ENCODE results near the gene ERI3.

The ERI3 gene

GRCh38 chr1:44359234-44359935 lies 4.3 kb upstream of the ERI3 start:
- TF ChIP-seq CTCF (IDR thresholded peaks at IDR 0.05; ENCODE audit: poor library complexity, severe bottlenecking) = no peak
- no peak for ATAC-seq (ENCODE audit: low read depth)
- H3K4me3 ChIP-seq (ENCODE audit: severe bottlenecking) = no peak overlapping the region
- H3K4me1 ChIP-seq (ENCODE audit: insufficient read depth, poor library complexity, severe bottlenecking) = peaks cover under 1% of the 10 kb centered on the region
- H3K36me3 ChIP-seq (ENCODE audit: low read depth) = no peaks in the 10 kb centered on the region
- no peaks in the 10 kb centered on the region for H3K9me3 ChIP-seq (ENCODE audit: severe bottlenecking)
- H3K27me3 ChIP-seq (ENCODE audit: insufficient read depth, poor library complexity, severe bottlenecking) = no peaks in the 10 kb centered on the region
- H3K27ac ChIP-seq (ENCODE audit: poor library complexity, severe bottlenecking) = no peak overlapping the region
- no peak for DNase-seq (ENCODE audit: low spot score)

GRCh38 chr1:44357710-44358109 lies 2.7 kb upstream of the ERI3 start:
- no peak overlapping the region for H3K27ac ChIP-seq (ENCODE audit: poor library complexity, severe bottlenecking)
- TF ChIP-seq CTCF (IDR thresholded peaks at IDR 0.05; ENCODE audit: poor library complexity, severe bottlenecking) = no peak
- ATAC-seq (ENCODE audit: low read depth) = no peak
- peaks cover 4% of the 10 kb centered on the region for H3K4me1 ChIP-seq (ENCODE audit: insufficient read depth, poor library complexity, severe bottlenecking)
- no peak overlapping the region for H3K4me3 ChIP-seq (ENCODE audit: severe bottlenecking)
- no peak for DNase-seq (ENCODE audit: low spot score)
- H3K36me3 ChIP-seq (ENCODE audit: low read depth) = no peaks in the 10 kb centered on the region
- no peaks in the 10 kb centered on the region for H3K9me3 ChIP-seq (ENCODE audit: severe bottlenecking)
- H3K27me3 ChIP-seq (ENCODE audit: insufficient read depth, poor library complexity, severe bottlenecking) = no peaks in the 10 kb centered on the region

- no peak for TF ChIP-seq CTCF (IDR thresholded peaks at IDR 0.05; ENCODE audit: poor library complexity, severe bottlenecking)
- peaks cover 4% of the 10 kb centered on the region for H3K4me1 ChIP-seq (ENCODE audit: insufficient read depth, poor library complexity, severe bottlenecking)
- ATAC-seq (ENCODE audit: low read depth) (no peak), DNase-seq (ENCODE audit: low spot score) (no peak)
- H3K9me3 ChIP-seq (ENCODE audit: severe bottlenecking) = no peaks in the 10 kb centered on the region
- no peaks in the 10 kb centered on the region for H3K36me3 ChIP-seq (ENCODE audit: low read depth)
- H3K27ac ChIP-seq (ENCODE audit: poor library complexity, severe bottlenecking) = no peak overlapping the region
- H3K27me3 ChIP-seq (ENCODE audit: insufficient read depth, poor library complexity, severe bottlenecking) = no peaks in the 10 kb centered on the region
- peak overlapping the region; percentile 97 for H3K4me3 ChIP-seq (ENCODE audit: severe bottlenecking)
Observed at GRCh38 chr1:44355582-44356305, 687 bp upstream of the ERI3 start.

GRCh38 chr1:44354268-44354839 lies 703 bp downstream of the ERI3 start:
- ATAC-seq (ENCODE audit: low read depth) (no peak), DNase-seq (ENCODE audit: low spot score) (no peak)
- no peaks in the 10 kb centered on the region for H3K36me3 ChIP-seq (ENCODE audit: low read depth)
- H3K27ac ChIP-seq (ENCODE audit: poor library complexity, severe bottlenecking) = no peak overlapping the region
- no peak for TF ChIP-seq CTCF (IDR thresholded peaks at IDR 0.05; ENCODE audit: poor library complexity, severe bottlenecking)
- H3K4me3 ChIP-seq (ENCODE audit: severe bottlenecking) = peak overlapping the region; percentile 97
- no peaks in the 10 kb centered on the region for H3K9me3 ChIP-seq (ENCODE audit: severe bottlenecking)
- H3K4me1 ChIP-seq (ENCODE audit: insufficient read depth, poor library complexity, severe bottlenecking) = peaks cover 4% of the 10 kb centered on the region
- H3K27me3 ChIP-seq (ENCODE audit: insufficient read depth, poor library complexity, severe bottlenecking) = no peaks in the 10 kb centered on the region

All from RWPE2 (cell line).